HG03060 (cell line): ENCODE measurements around the gene ERC2.

ENCODE experiments used
- ATAC-seq: cut with Tn5 transposase; IDR thresholded peaks from one replicate; pipeline ENCODE4 v1.9.1; 2021; ENCODE audit warnings: low read depth, moderate number of reproducible peaks; ENCODE audit not compliant: unreplicated experiment

ERC2 gene

DNA sequence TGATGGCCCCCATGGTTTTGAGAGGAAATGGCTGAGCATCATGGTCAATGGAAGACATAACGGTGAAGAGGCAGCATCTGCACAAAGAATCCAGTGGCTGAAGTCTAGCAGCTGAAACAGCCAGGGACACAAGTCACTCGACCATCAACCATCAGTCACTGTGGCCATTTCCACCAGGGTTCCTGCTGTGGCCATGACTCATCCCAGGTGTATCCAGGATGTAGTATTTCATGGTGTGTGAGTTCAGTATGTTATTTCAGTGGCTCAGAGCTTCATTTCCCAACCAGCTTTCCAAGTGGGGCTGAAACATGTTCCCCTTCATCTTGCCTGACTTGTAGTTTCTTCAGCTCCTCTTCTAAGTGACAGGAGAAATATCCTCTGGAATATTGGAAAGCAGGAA lies 933.4 kb downstream of the ERC2 start:
- no peak for ATAC-seq

DNA sequence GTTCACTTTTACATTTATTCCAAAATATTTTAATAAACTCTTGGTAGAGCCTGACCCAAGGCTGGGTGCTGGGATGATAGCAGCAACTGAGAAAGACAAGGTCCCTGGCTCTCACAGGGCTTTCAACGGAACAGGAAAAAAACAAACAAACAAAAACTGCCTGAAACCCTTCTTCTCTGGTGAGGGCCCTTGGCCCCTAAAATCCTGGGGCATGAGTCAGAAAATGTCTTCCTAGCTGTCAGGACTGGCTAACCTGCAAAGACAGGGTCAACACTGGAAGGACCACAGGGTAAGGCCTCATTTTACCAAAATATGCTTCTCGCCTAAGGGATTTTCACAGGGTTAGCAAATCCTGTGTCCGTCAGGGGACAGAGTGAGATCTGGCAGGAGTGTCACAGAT lies 935.5 kb downstream of the ERC2 start:
- no peak for ATAC-seq

GRCh38 chr3:55531321-55531720 lies 936.9 kb downstream of the ERC2 start:
- no peak for ATAC-seq

DNA sequence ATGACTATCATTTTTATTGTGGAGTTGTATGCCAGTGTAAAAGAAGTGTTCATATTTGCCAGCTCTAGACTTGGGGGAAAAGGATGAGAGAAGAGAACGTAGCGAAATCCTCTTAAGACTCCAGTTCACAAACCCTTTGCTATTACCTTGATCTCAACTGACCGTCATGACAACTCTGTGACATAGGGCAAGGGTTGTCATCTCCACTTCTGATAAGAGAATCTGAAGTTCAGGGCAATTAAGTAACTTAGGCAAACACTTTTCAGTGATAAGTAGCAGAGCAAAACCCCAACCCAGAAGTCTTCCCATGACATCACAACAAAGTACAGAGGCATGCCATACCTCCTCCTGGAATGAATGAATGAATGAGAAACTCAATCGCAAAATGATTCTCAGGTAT lies 940.9 kb downstream of the ERC2 start:
- ATAC-seq = no peak

GRCh38 chr3:55526332-55527030 lies 941.8 kb downstream of the ERC2 start:
- no peak for ATAC-seq

- no peak for ATAC-seq
These were observed 942.8 kb downstream of the ERC2 start for GRCh38 chr3:55525436-55525835.

DNA sequence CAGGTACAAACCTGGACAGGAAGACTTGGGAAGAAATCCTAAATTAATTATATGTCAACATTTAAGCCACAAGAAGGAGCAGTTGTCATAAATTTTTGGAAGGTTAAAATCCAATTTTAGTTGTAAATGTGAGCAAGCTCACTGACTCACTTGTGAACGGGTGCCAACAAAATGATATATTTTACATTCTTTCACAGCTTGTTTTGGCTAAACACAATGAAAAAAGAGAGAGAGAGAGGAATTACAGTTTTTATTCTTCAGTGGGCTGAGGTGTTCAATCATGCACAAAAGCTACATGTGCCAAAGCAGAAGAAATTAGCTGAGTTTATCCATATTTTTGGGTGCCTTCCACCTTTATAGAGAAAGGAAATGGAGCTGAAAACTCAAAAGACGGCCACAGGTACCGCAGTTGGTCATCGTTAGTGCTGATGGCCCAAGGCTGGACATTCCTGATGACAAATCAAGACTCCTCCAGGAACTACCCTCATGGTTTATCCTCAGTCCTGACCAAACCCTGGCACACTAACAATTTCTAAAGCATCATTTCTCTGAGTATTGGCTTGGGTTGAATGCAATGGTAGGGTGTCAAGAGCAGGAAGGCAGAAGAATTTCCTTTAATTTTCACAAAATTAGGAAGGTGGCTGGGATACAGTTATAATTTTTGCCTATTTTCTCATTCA lies 943.6 kb downstream of the ERC2 start:
- ATAC-seq = no peak

GRCh38 chr3:55523471-55523870 lies 944.8 kb downstream of the ERC2 start:
- no peak for ATAC-seq

DNA sequence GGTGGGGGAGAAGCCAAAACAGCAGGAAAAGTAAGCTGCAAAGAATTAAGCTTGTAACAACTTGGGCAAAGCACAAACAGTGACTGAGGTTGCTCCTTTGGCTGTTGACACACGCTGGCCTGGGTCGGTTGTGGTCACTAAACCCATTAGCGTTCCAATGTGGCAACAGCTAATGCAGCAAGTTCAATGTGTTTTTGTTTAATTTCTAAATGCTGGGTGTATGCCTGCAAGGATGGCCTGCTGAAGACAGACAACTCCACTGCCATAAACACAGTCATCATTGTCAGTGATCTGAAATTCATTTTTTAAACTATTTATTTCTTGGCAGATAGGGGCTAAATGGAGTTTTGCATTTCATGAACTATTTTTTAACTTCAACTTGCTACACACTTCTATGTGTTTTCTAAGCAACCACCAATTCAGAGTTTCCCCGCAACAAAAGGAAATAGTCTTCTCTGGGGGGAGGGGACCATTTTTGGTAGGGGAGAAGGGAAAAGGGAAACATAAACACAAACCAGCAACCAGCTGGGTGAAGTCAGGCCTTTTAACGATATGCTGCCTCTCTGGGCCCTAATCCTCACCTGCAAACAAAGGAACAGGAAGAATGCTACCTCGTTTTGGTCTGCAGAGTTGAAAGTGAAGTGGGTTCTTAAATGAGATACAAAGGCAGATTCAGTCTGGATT lies 946.4 kb downstream of the ERC2 start:
- no peak for ATAC-seq

GRCh38 chr3:55521064-55521737 lies 947.1 kb downstream of the ERC2 start:
- no peak for ATAC-seq

GRCh38 chr3:55519019-55519418 lies 949.2 kb downstream of the ERC2 start:
- no peak for ATAC-seq

DNA sequence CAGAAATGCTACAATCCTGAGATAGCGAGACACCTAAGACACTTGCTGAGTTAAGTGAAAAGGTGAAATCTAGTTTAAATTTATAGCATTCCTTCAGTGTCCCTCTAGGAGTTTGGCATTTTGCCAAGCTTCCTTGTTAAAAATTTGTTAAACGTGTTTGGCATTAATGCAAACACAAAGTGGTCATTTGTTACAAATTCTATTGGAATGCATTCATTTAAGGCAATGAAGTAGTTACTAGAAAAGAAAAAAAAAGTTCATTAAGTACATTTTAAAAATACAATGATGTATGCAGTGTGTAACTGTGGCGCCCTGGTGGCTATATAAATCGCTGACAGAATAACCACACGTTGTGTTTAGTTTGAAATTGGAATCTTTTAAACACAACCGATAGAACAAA lies 949.8 kb downstream of the ERC2 start:
- no peak for ATAC-seq

GRCh38 chr3:55516392-55517030 lies 951.8 kb downstream of the ERC2 start:
- ATAC-seq = no peak

GRCh38 chr3:55515550-55516246 lies 952.6 kb downstream of the ERC2 start:
- no peak for ATAC-seq

- no peak for ATAC-seq
These were observed 953.3 kb downstream of the ERC2 start for GRCh38 chr3:55514962-55515361.

DNA sequence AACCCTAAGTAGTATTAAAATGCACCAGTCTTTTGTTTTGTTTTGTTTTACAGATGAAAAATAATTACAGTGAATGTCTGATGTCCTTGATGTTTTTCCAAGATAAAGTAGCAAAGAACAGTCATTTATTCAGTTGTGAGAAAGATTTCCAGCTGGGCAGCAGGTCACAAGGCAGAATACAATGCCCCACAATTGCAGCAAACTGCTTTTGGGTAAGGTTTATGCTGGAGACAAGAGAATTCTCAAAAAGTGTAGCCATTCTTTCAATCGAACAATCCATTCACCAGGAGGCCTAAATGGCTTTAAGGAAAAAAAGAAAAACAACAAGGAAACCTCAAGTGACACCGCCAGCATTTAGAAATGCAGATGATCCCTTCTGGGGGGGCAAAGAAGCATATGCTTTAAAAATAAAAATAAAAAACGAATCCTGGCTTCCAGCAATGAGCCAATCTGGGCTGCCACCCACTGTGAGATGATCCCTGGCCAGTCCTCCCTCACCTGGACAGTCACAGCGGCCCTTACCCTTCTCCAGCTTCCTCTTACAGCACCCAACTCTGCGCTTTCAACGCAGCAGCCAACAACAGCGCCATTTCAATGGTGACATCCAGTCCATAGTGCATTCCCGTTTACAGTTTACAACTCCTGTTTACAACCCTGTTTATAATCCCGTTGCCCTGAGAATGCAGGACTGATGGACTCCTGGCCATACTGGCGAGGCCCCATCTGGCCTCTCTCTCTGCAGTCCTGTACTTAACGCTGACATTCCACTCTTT lies 955.5 kb downstream of the ERC2 start:
- no peak for ATAC-seq

- no peak for ATAC-seq
These were observed 956.2 kb downstream of the ERC2 start for GRCh38 chr3:55511895-55512570.

DNA sequence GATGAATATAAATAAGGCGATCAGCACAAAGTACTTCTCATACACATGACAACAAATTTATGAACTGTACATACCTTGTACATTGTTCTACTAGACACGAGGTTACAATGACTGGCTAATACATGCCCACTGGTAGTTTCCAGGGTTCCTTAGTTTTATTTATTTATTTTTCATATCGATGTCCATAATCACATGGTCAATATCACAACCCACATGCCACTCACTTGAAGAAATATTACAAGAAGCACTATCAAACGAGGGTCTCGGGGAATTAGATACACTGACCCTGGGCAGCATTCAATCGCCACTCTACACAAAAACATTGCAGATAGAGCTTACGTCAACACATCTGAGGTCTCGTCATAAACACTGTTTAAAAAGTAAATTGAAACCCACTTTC lies 959.9 kb downstream of the ERC2 start:
- ATAC-seq = no peak

DNA sequence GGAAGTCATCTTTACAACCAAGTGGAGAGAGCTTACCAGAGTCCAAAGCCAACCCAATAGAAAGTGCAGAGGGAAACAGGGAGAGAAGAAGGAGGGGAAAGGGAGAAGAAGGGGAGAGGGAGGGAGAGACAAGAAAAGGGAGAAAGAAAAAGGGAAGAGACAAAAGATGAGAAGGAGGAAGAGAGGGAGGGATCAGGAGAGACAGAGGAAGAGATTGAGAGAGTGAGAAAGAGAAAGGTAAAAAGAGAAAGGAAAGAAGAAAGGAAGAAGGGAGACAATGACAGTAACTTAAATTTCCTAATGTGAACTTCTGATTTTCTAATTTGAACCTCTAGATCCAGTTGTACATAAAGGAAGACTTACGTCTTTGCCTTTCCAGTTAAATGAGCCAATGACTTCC lies 960.5 kb downstream of the ERC2 start:
- ATAC-seq = no peak
